ENCODE results near the gene CLDN1. TPM values are rescaled to one million over a fixed set of nuclear protein-coding genes. Genes with fewer than 3 reads are reported as not detected.

The CLDN1 gene
- total and polyA plus RNA-seq, 2 donors (not counting 1 experiment from before 2014, with no cell fraction given): 3.0 to 7.1 TPM

- no peak overlapping the region for H3K9ac ChIP-seq (ENCODE audit: insufficient read depth, low read length)
- TF ChIP-seq, protein P1, sequence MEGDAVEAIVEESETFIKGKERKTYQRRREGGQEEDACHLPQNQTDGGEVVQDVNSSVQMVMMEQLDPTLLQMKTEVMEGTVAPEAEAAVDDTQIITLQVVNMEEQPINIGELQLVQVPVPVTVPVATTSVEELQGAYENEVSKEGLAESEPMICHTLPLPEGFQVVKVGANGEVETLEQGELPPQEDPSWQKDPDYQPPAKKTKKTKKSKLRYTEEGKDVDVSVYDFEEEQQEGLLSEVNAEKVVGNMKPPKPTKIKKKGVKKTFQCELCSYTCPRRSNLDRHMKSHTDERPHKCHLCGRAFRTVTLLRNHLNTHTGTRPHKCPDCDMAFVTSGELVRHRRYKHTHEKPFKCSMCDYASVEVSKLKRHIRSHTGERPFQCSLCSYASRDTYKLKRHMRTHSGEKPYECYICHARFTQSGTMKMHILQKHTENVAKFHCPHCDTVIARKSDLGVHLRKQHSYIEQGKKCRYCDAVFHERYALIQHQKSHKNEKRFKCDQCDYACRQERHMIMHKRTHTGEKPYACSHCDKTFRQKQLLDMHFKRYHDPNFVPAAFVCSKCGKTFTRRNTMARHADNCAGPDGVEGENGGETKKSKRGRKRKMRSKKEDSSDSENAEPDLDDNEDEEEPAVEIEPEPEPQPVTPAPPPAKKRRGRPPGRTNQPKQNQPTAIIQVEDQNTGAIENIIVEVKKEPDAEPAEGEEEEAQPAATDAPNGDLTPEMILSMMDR (conservative IDR thresholded peaks at IDR 0.05 in 1 of 2, IDR thresholded peaks at IDR 0.05 in 1 of 2; ENCODE audit: low read depth in 1 of 2, low read length in 2 of 2): no peak
- TF ChIP-seq EZH2 (IDR thresholded peaks at IDR 0.05; ENCODE audit: low read length, missing control alignments): no peak
- no peaks in the 10 kb centered on the region for H3K79me2 ChIP-seq (ENCODE audit: control insufficient read depth, insufficient read depth, low read length)
- no peaks in the 10 kb centered on the region for H3K27me3 ChIP-seq (ENCODE audit: control insufficient read depth, insufficient read depth, low read length)
- H4K20me1 ChIP-seq (ENCODE audit: control insufficient read depth, extremely low read depth, insufficient read depth, low read length): no peaks in the 10 kb centered on the region
- peaks cover 3% of the 10 kb centered on the region for H3K4me1 ChIP-seq (ENCODE audit: control insufficient read depth, extremely low read depth, insufficient read depth, low read length)
- H3K4me2 ChIP-seq (ENCODE audit: extremely low read depth, insufficient read depth, low read length): no peak overlapping the region
- DNase-seq (ENCODE audit: low read depth in 2 of 2): peak in 1 of 2 donors; percentile 11
- no peak overlapping the region for H2AFZ ChIP-seq (ENCODE audit: low read length)
- no peaks in the 10 kb centered on the region for H3K9me3 ChIP-seq (ENCODE audit: control insufficient read depth, insufficient read depth, low read depth, low read length)
- no peak overlapping the region for H3K27ac ChIP-seq (ENCODE audit: insufficient read depth, low read length)
- no peak overlapping the region for H3K4me3 ChIP-seq (replicated peaks in 1 of 4; ENCODE audit: control extremely low read depth in 1 of 4, insufficient read depth in 1 of 4, low read depth in 3 of 4, low read length in 4 of 4)
- no peaks in the 10 kb centered on the region for H3K36me3 ChIP-seq (ENCODE audit: control insufficient read depth, insufficient read depth, low read length)
These were observed 4.1 kb upstream of the CLDN1 start for GRCh38 chr3:190326361-190326760.

DNA sequence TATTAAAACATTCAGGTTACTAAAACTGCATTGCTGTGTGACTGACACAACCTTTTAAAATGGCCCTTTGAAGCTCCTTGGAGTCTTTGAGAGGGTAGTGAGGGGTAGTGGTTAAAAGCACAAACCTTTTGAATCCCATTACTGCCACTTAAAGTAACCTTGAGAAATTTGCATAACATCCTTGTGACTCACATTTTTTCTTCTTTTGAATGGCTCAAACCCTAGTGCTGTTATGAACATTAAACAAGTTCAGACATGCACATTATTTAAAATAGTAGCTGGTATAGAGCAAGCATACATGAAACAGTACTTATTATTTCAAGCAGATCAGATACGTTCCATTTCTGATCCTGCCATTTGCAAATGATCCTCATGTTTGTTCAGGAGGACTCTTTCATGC lies 3.7 kb upstream of the CLDN1 start:
- no peak overlapping the region for H2AFZ ChIP-seq (ENCODE audit: low read length)
- H3K36me3 ChIP-seq (ENCODE audit: control insufficient read depth, insufficient read depth, low read length): no peaks in the 10 kb centered on the region
- no peaks in the 10 kb centered on the region for H3K27me3 ChIP-seq (ENCODE audit: control insufficient read depth, insufficient read depth, low read length)
- no peaks in the 10 kb centered on the region for H3K79me2 ChIP-seq (ENCODE audit: control insufficient read depth, insufficient read depth, low read length)
- H3K27ac ChIP-seq (ENCODE audit: insufficient read depth, low read length): no peak overlapping the region
- H3K4me3 ChIP-seq (replicated peaks in 1 of 4; ENCODE audit: control extremely low read depth in 1 of 4, insufficient read depth in 1 of 4, low read depth in 3 of 4, low read length in 4 of 4): no peak overlapping the region
- no peak for TF ChIP-seq EZH2 (IDR thresholded peaks at IDR 0.05; ENCODE audit: low read length, missing control alignments)
- TF ChIP-seq, protein P1 (conservative IDR thresholded peaks at IDR 0.05 in 1 of 2, IDR thresholded peaks at IDR 0.05 in 1 of 2; ENCODE audit: low read depth in 1 of 2, low read length in 2 of 2): no peak
- no peak overlapping the region for H3K9ac ChIP-seq (ENCODE audit: insufficient read depth, low read length)
- H3K4me1 ChIP-seq (ENCODE audit: control insufficient read depth, extremely low read depth, insufficient read depth, low read length): peaks cover 3% of the 10 kb centered on the region
- no peak overlapping the region for H3K4me2 ChIP-seq (ENCODE audit: extremely low read depth, insufficient read depth, low read length)
- no peaks in the 10 kb centered on the region for H4K20me1 ChIP-seq (ENCODE audit: control insufficient read depth, extremely low read depth, insufficient read depth, low read length)
- no peaks in the 10 kb centered on the region for H3K9me3 ChIP-seq (ENCODE audit: control insufficient read depth, insufficient read depth, low read depth, low read length)
- peak; percentile 42 to 70 for DNase-seq (ENCODE audit: low read depth in 2 of 2)

GRCh38 chr3:190323246-190323626 lies 990 bp upstream of the CLDN1 start:
- H3K27ac ChIP-seq (ENCODE audit: insufficient read depth, low read length): no peak overlapping the region
- no peaks in the 10 kb centered on the region for H3K9me3 ChIP-seq (ENCODE audit: control insufficient read depth, insufficient read depth, low read depth, low read length)
- TF ChIP-seq, protein P1 (conservative IDR thresholded peaks at IDR 0.05 in 1 of 2, IDR thresholded peaks at IDR 0.05 in 1 of 2; ENCODE audit: low read depth in 1 of 2, low read length in 2 of 2): no peak
- no peak for TF ChIP-seq EZH2 (IDR thresholded peaks at IDR 0.05; ENCODE audit: low read length, missing control alignments)
- H2AFZ ChIP-seq (ENCODE audit: low read length): peak overlapping the region; percentile 15
- H3K36me3 ChIP-seq (ENCODE audit: control insufficient read depth, insufficient read depth, low read length): no peaks in the 10 kb centered on the region
- peak overlapping the region; percentile 94 for H3K4me2 ChIP-seq (ENCODE audit: extremely low read depth, insufficient read depth, low read length)
- no peaks in the 10 kb centered on the region for H3K79me2 ChIP-seq (ENCODE audit: control insufficient read depth, insufficient read depth, low read length)
- DNase-seq (ENCODE audit: low read depth in 2 of 2): peak in 1 of 2 donors; percentile 36
- H3K27me3 ChIP-seq (ENCODE audit: control insufficient read depth, insufficient read depth, low read length): no peaks in the 10 kb centered on the region
- no peaks in the 10 kb centered on the region for H4K20me1 ChIP-seq (ENCODE audit: control insufficient read depth, extremely low read depth, insufficient read depth, low read length)
- H3K9ac ChIP-seq (ENCODE audit: insufficient read depth, low read length): no peak overlapping the region
- H3K4me3 ChIP-seq (replicated peaks in 1 of 4; ENCODE audit: control extremely low read depth in 1 of 4, insufficient read depth in 1 of 4, low read depth in 3 of 4, low read length in 4 of 4): peak overlapping the region; percentile 57 to 62 (median 60)
- peaks cover 3% of the 10 kb centered on the region for H3K4me1 ChIP-seq (ENCODE audit: control insufficient read depth, extremely low read depth, insufficient read depth, low read length)

Measured in fibroblast of lung (primary cell).